Left lung (tissue), 10 donors: ENCODE data around the gene RCC2. TPM values are rescaled to one million over a fixed set of nuclear protein-coding genes. Genes with fewer than 3 reads are reported as not detected.
"Not testable (repeated sequence)": the region's sequence is repeated elsewhere in the genome, so short reads cannot be mapped to it uniquely, and the experiment has no call there.

ENCODE experiments used
- ATAC-seq: fragments of 200-7000 bp; cut with Tn5 transposase; one replicate; pipeline ENCODE4 v1.9.1; 2020; ENCODE audit warnings: moderate library complexity
- DNase-seq, 4 donors: peaks; one replicate each; pipeline ENCODE4 v3.0.0-alpha.2; 2013 to 2020
- H3K27ac ChIP-seq, 2 donors: fragments of 200-600 bp; sonication (generic) in 1 of 2; one replicate each; pipeline versions ENCODE4 v1.5.0 to v1.8.0; 2020 to 2021
- H3K27me3 ChIP-seq, 2 donors: fragments of 200-600 bp; sonication (generic) in 1 of 2; one replicate each; pipeline versions ENCODE4 v1.5.0 to v1.8.0; 2020 to 2021
- H3K36me3 ChIP-seq, 2 donors: fragments of 200-600 bp; sonication (generic) in 1 of 2; one replicate each; pipeline versions ENCODE4 v1.5.0 to v1.8.0; 2020 to 2021
- H3K4me1 ChIP-seq, 2 donors: fragments of 200-600 bp; one replicate each; pipeline ENCODE4 v1.8.0; 2021
- H3K4me3 ChIP-seq, 2 donors: fragments of 200-600 bp; sonication (generic) in 1 of 2; one replicate each; pipeline versions ENCODE4 v1.5.0 to v1.8.0; 2020 to 2021; ENCODE audit warnings: mild to moderate bottlenecking in 1 of 2
- H3K9me3 ChIP-seq, 2 donors: fragments of 200-600 bp; sonication (generic) in 1 of 2; one replicate each; pipeline versions ENCODE4 v1.5.0 to v1.8.0; 2020 to 2021
- CTCF ChIP-seq, 2 donors: fragments of 200-600 bp; sonication (generic) in 1 of 2; IDR thresholded peaks; one replicate each; pipeline versions ENCODE4 v1.5.0 to v1.8.0; 2021; ENCODE audit warnings: antibody characterized with exemption in 2 of 2
- intact Hi-C, 2 donors: fragments of 100-400 bp; cut with DNase I; formaldehyde crosslinking; loops; one replicate each; pipeline versions ENCODE4 v1.11.2 to v1.14.2; 2022
- polyA plus RNA-seq, 6 donors: library from polyadenylated mRNA; unstranded; fragments of 120-200 nt; gene quantifications; one replicate each; pipeline ENCODE4 v1.2.1, GENCODE V29; 2013; ENCODE audit not compliant: insufficient read length in 6 of 6
- total RNA-seq, 2 donors: library from RNA; stranded (reverse); fragmentation: NEBNext Ultra II Directional; extraction: Animal tissue kit (Norgen Biotek cat#: 25700); gene quantifications; one replicate each; pipeline ENCODE4 v1.2.1, GENCODE V29; 2021
- donor health status: DM: no; HTN: yes; CAD: no.
- donor health status: DM: no; HTN: no; CAD: no.

The RCC2 gene
- total and polyA plus RNA-seq, 8 donors, result 56.8 to 103 (median 84.8) TPM

- H3K4me3 ChIP-seq, result no peak overlapping the region
- no peak overlapping the region for H3K27ac ChIP-seq
- ATAC-seq, result no peak
- intact Hi-C loops, result no loop called here
- TF ChIP-seq CTCF (IDR thresholded peaks at IDR 0.05), result no peak
- H3K27me3 ChIP-seq, result peaks cover 0 to 29% of the 10 kb centered on the region in 2 donors
- H3K9me3 ChIP-seq, result no peaks in the 10 kb centered on the region
- H3K36me3 ChIP-seq, result no peaks in the 10 kb centered on the region
- DNase-seq, result peak in 1 of 4 donors; percentile 3
- no peaks in the 10 kb centered on the region for H3K4me1 ChIP-seq
Measured at GRCh38 chr1:17462669-17463068, 23.2 kb upstream of the RCC2 start.

- Histone ChIP-seq H3K27ac (no peak overlapping the region), H3K27me3 (peaks cover 0 to 28% of the 10 kb centered on the region in 2 donors), H3K4me1 (no peaks in the 10 kb centered on the region), H3K36me3 (no peaks in the 10 kb centered on the region), H3K4me3 (no peak overlapping the region), H3K9me3 (no peaks in the 10 kb centered on the region)
- ATAC-seq, result no peak
- intact Hi-C loops, result no loop called here
- DNase-seq, result no peak
- TF ChIP-seq CTCF (IDR thresholded peaks at IDR 0.05), result no peak
Measured at GRCh38 chr1:17460219-17460618, 20.7 kb upstream of the RCC2 start.

- Histone ChIP-seq H3K27me3 (peaks cover 0 to 28% of the 10 kb centered on the region in 2 donors), H3K36me3 (no peaks in the 10 kb centered on the region), H3K4me1 (no peaks in the 10 kb centered on the region), H3K4me3 (no peak overlapping the region), H3K27ac (no peak overlapping the region), H3K9me3 (no peaks in the 10 kb centered on the region)
- intact Hi-C loops, result no loop called here
- DNase-seq, result no peak
- TF ChIP-seq CTCF (IDR thresholded peaks at IDR 0.05), result no peak
- ATAC-seq, result no peak
Measured at GRCh38 chr1:17458794-17459193, 19.3 kb upstream of the RCC2 start.

GRCh38 chr1:17452686-17453085, 13.2 kb upstream of the RCC2 start:
- intact Hi-C loops, result no loop called here
- H3K4me3 ChIP-seq, result no peak overlapping the region

GRCh38 chr1:17452203-17452602, 12.7 kb upstream of the RCC2 start:
- H3K4me3 ChIP-seq, H3K4me1 ChIP-seq, intact Hi-C loops, ATAC-seq, H3K36me3 ChIP-seq, H3K27ac ChIP-seq, H3K9me3 ChIP-seq, H3K27me3 ChIP-seq: not testable (repeated sequence)
- peak in 1 of 4 donors; percentile 21 for DNase-seq

More at GRCh38 chr1:17452686-17453085, 13.2 kb upstream of the RCC2 start:
- Histone ChIP-seq H3K4me1 (no peaks in the 10 kb centered on the region), H3K36me3 (no peaks in the 10 kb centered on the region), H3K9me3 (no peaks in the 10 kb centered on the region), H3K27ac (no peak overlapping the region), H3K27me3 (no peaks in the 10 kb centered on the region)
- no peak for DNase-seq
- no peak for ATAC-seq
- no peak for TF ChIP-seq CTCF (IDR thresholded peaks at IDR 0.05)

GRCh38 chr1:17451731-17452130, 12.3 kb upstream of the RCC2 start:
- intact Hi-C loops, result no loop called here

More at GRCh38 chr1:17451731-17452130, 12.3 kb upstream of the RCC2 start:
- no peaks in the 10 kb centered on the region for H3K4me1 ChIP-seq
- H3K36me3 ChIP-seq, result no peaks in the 10 kb centered on the region
- ATAC-seq (no peak), DNase-seq (peak in 1 of 4 donors; percentile 0)
- H3K27ac ChIP-seq, result no peak overlapping the region
- no peak overlapping the region for H3K4me3 ChIP-seq
- TF ChIP-seq CTCF (IDR thresholded peaks at IDR 0.05), result no peak
- H3K9me3 ChIP-seq, result no peaks in the 10 kb centered on the region
- no peaks in the 10 kb centered on the region for H3K27me3 ChIP-seq
